HepG2 (cell line): ENCODE measurements around the gene CPT1B. TPM values are rescaled to one million over a fixed set of nuclear protein-coding genes. Genes with fewer than 3 reads are reported as not detected.

Experiments used
- AGO1 ChIP-seq: fragments of 200-400 bp; formaldehyde crosslinking; IDR thresholded peaks from 2 replicates; pipeline ENCODE4 v1.6.1; 2017; ENCODE audit warnings: mild to moderate bottlenecking, low read depth, low read length, moderate library complexity; ENCODE audit not compliant: poor library complexity, severe bottlenecking
- FOXK1 ChIP-seq: sonication (generic); formaldehyde crosslinking; IDR thresholded peaks from 2 replicates; pipeline ENCODE4 v1.4.0; 2020; ENCODE audit warnings: low read depth, missing genetic modification reagents, borderline replicate concordance
- KDM4B ChIP-seq: sonication (generic); formaldehyde crosslinking; IDR thresholded peaks from 2 replicates; pipeline ENCODE4 v1.4.0; 2020; ENCODE audit warnings: missing genetic modification reagents
- KLF15 ChIP-seq: sonication (generic); formaldehyde crosslinking; IDR thresholded peaks from 2 replicates; pipeline ENCODE4 v1.8.1; 2023; ENCODE audit warnings: borderline replicate concordance, mild to moderate bottlenecking, inconsistent platforms, missing genetic modification reagents, mixed read lengths
- MAFF ChIP-seq: IDR thresholded peaks from 2 replicates; pipeline ENCODE4 v1.6.1; 2011; ENCODE audit warnings: low read depth, low read length, improper control_type of control experiment
- NFKBIZ ChIP-seq: IDR thresholded peaks from 2 replicates; pipeline ENCODE4 v1.6.1; 2018; ENCODE audit warnings: missing genetic modification reagents, missing compliant biosample characterization
- NFRKB ChIP-seq: fragments of 450-650 bp; IDR thresholded peaks from 2 replicates; pipeline ENCODE4 v1.6.1; 2017
- NONO ChIP-seq, 2 experiments: fragments of 450-650 bp in 1 of 2; sonication (generic) in 1 of 2; formaldehyde crosslinking in 1 of 2; IDR thresholded peaks in 1 of 2; conservative IDR thresholded peaks in 1 of 2; 2 replicates each; pipeline versions ENCODE4 v1.6.1 to v1.8.0; 2017 to 2022; ENCODE audit warnings: mild to moderate bottlenecking in 1 of 2, missing genetic modification reagents in 1 of 2, moderate library complexity in 1 of 2
- SAP130 ChIP-seq: IDR thresholded peaks from 2 replicates; pipeline ENCODE4 v1.6.1; 2016; ENCODE audit warnings: low read depth
- SIN3A ChIP-seq: IDR thresholded peaks from 2 replicates; pipeline ENCODE4 v1.6.1; 2011; ENCODE audit warnings: low read depth, mild to moderate bottlenecking, control low read depth, low read length, borderline replicate concordance
- TEAD3 ChIP-seq: optimal IDR thresholded peaks from 2 replicates; pipeline ENCODE3; 2016; ENCODE audit warnings: borderline replicate concordance
- THAP11 ChIP-seq: IDR thresholded peaks from 2 replicates; pipeline ENCODE4 v1.6.1; 2016; ENCODE audit warnings: missing biosample characterization, missing genetic modification reagents
- YEATS2 ChIP-seq: sonication (generic); formaldehyde crosslinking; IDR thresholded peaks from 2 replicates; pipeline ENCODE4 v1.4.0; 2020; ENCODE audit warnings: missing genetic modification reagents, borderline replicate concordance
- ZNF263 ChIP-seq: sonication (generic); formaldehyde crosslinking; IDR thresholded peaks from 2 replicates; pipeline ENCODE4 v1.4.0; 2020; ENCODE audit warnings: missing genetic modification reagents
- ZNF510 ChIP-seq: sonication (generic); formaldehyde crosslinking; IDR thresholded peaks from 2 replicates; pipeline ENCODE4 v1.4.0; 2020; ENCODE audit warnings: low read depth, mild to moderate bottlenecking, missing genetic modification reagents
- ZNF577 ChIP-seq: sonication (generic); formaldehyde crosslinking; IDR thresholded peaks from 2 replicates; pipeline ENCODE4 v1.4.0; 2020; ENCODE audit warnings: mild to moderate bottlenecking, low read depth, missing genetic modification reagents, borderline replicate concordance
- ZNF761 ChIP-seq: sonication (generic); formaldehyde crosslinking; conservative IDR thresholded peaks from 2 replicates; pipeline ENCODE4 v1.4.0; 2020; ENCODE audit warnings: mild to moderate bottlenecking, missing genetic modification reagents
- ZNF776 ChIP-seq: sonication (generic); formaldehyde crosslinking; IDR thresholded peaks from 2 replicates; pipeline ENCODE4 v1.4.0; 2020; ENCODE audit warnings: mild to moderate bottlenecking, missing genetic modification reagents
- ZNF790 ChIP-seq: sonication (generic); formaldehyde crosslinking; IDR thresholded peaks from 2 replicates; pipeline ENCODE4 v1.8.0; 2022; ENCODE audit warnings: missing genetic modification reagents, mild to moderate bottlenecking, borderline replicate concordance
- ZZZ3 ChIP-seq: sonication (generic); formaldehyde crosslinking; IDR thresholded peaks from 2 replicates; pipeline ENCODE4 v1.4.0; 2020; ENCODE audit warnings: missing genetic modification reagents, mild to moderate bottlenecking, borderline replicate concordance
- polyA plus RNA-seq, 8 experiments: library from polyadenylated mRNA; depleted of rRNA in 3 of 8; stranded (reverse) in 7 of 8; unstranded in 1 of 8; fragments of >200 nt; fragmentation: Illumina TruSeq in 4 of 8; extraction: Trizol in 4 of 8; gene quantifications; 2 replicates each; pipeline versions ENCODE4 v1.2.1 to v1.2.3, GENCODE V29; 2011 to 2016; ENCODE audit warnings: low read depth in 4 of 8, missing spikeins in 1 of 8, mixed read lengths in 1 of 8; ENCODE audit not compliant: insufficient read depth in 1 of 8
- total RNA-seq, 5 experiments: library from RNA; depleted of rRNA; stranded (reverse); fragments of >200 nt; fragmentation: Illumina TruSeq; extraction: Trizol; gene quantifications; 2 replicates each; pipeline ENCODE4 v1.2.3, GENCODE V29; 2016; ENCODE audit warnings: low read depth in 1 of 5
- TF ChIP-seq, protein P1 (sequence below): sonication (generic); formaldehyde crosslinking; IDR thresholded peaks from 2 replicates; pipeline ENCODE4 v1.4.0; 2020; ENCODE audit warnings: low read depth, mild to moderate bottlenecking, missing genetic modification reagents
- TF ChIP-seq, protein P2 (sequence below): sonication (generic); formaldehyde crosslinking; IDR thresholded peaks from 2 replicates; pipeline ENCODE4 v1.4.0; 2020; ENCODE audit warnings: missing genetic modification reagents
- TF ChIP-seq, protein P3 (sequence below): IDR thresholded peaks from 2 replicates; pipeline ENCODE4 v1.6.1; 2016; ENCODE audit warnings: mild to moderate bottlenecking
- TF ChIP-seq, protein P4 (sequence below): sonication (generic); formaldehyde crosslinking; IDR thresholded peaks from 2 replicates; pipeline ENCODE4 v1.5.0; 2020; ENCODE audit warnings: missing genetic modification reagents

Gene CPT1B
- total and polyA plus RNA-seq, 2 of the 13 experiments (the other 11 are each of a cell fraction or from before 2014, with no cell fraction given), result 9.2 to 19.5 TPM

DNA sequence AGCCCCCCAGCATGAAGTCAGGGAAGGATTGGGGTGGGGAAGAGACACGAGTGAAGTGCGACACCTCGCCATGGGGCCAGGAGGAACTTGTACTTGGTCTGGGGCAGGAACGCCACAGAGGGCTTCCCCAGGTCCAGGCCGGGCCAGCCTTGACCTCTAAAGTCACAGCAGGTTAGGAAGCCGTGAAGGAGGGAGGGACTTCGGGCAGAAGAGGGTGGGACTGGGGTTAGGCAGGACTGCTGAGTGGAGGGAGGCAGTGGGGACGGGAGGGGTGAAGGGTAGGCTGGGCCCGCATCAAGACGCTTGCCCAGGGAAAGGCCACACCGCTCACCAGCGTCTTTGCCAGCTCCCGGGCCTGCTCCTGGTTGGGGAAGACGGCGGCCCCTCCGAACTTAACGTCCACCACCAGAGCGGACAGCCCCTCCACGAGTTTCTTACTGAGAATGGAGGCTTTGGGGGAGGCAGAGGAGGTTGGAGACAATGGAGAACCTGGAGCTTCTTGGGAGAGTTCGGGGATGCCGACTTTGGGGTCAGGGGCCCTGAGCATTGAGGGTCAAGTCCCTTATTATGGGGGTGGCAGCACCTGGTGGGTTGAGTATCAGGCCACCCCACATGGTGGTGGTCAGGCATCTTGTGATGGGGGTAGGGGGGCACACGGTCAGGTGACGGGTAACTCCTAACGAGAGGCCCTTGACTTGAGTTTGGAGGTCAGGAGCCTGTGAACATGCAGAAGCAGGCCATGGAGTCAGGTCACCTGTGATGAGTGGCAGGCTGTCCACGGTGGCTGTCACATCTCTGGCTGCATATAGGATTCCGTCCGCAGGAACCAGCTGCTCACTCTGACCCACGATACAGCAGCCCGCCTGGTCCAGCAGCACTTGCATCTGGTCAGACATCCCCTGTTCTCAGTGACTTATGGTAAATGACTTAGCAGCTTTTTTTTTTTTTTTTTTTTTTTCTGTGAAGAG, 51.1 kb downstream of the CPT1B start (continued):
- TF ChIP-seq MAFF (no peak), YEATS2 (no peak), NFKBIZ (CRISPR knock-in tag) (no peak), ZZZ3 (peak; percentile 80; the same call in 1 of the 2 replicates), ZNF790 (CRISPR knock-in tag) (no peak), SAP130 (CRISPR knock-in tag) (peak; percentile 78), FOXK1 (CRISPR knock-in tag) (no peak), ZNF510 (no peak), ZNF263 (CRISPR knock-in tag) (no peak), ZNF577 (CRISPR knock-in tag) (no peak), TEAD3 (CRISPR knock-in tag) (peak; percentile 59), SIN3A (no peak), THAP11 (CRISPR knock-in tag) (peak; percentile 51; the same call in 1 of the 2 replicates), KLF15 (CRISPR knock-in tag) (0 out of 2 replicates have a peak, but pooled peaks have one; percentile 26), ZNF761 (CRISPR knock-in tag) (peak; percentile 50; the same call in 1 of the 2 replicates), NONO (IDR thresholded peaks at IDR 0.05) (no peak), NONO (CRISPR knock-in tag; conservative IDR thresholded peaks at IDR 0.05) (no peak; the same call in 1 of the 2 replicates), ZNF776 (CRISPR knock-in tag) (no peak), AGO1 (peak; percentile 92), KDM4B (CRISPR knock-in tag) (0 out of 2 replicates have a peak, but pooled peaks have one; percentile 45), NFRKB (no peak)
- TF ChIP-seq, protein P1, sequence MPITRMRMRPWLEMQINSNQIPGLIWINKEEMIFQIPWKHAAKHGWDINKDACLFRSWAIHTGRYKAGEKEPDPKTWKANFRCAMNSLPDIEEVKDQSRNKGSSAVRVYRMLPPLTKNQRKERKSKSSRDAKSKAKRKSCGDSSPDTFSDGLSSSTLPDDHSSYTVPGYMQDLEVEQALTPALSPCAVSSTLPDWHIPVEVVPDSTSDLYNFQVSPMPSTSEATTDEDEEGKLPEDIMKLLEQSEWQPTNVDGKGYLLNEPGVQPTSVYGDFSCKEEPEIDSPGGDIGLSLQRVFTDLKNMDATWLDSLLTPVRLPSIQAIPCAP (CRISPR knock-in tag), result no peak
- TF ChIP-seq, protein P2, sequence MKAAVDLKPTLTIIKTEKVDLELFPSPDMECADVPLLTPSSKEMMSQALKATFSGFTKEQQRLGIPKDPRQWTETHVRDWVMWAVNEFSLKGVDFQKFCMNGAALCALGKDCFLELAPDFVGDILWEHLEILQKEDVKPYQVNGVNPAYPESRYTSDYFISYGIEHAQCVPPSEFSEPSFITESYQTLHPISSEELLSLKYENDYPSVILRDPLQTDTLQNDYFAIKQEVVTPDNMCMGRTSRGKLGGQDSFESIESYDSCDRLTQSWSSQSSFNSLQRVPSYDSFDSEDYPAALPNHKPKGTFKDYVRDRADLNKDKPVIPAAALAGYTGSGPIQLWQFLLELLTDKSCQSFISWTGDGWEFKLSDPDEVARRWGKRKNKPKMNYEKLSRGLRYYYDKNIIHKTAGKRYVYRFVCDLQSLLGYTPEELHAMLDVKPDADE (CRISPR knock-in tag), result no peak
- TF ChIP-seq, protein P3, sequence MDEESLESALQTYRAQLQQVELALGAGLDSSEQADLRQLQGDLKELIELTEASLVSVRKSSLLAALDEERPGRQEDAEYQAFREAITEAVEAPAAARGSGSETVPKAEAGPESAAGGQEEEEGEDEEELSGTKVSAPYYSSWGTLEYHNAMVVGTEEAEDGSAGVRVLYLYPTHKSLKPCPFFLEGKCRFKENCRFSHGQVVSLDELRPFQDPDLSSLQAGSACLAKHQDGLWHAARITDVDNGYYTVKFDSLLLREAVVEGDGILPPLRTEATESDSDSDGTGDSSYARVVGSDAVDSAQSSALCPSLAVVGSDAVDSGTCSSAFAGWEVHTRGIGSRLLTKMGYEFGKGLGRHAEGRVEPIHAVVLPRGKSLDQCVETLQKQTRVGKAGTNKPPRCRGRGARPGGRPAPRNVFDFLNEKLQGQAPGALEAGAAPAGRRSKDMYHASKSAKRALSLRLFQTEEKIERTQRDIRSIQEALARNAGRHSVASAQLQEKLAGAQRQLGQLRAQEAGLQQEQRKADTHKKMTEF (CRISPR knock-in tag), result 0 out of 2 replicates have a peak, but pooled peaks have one; percentile 18
- TF ChIP-seq, protein P4, sequence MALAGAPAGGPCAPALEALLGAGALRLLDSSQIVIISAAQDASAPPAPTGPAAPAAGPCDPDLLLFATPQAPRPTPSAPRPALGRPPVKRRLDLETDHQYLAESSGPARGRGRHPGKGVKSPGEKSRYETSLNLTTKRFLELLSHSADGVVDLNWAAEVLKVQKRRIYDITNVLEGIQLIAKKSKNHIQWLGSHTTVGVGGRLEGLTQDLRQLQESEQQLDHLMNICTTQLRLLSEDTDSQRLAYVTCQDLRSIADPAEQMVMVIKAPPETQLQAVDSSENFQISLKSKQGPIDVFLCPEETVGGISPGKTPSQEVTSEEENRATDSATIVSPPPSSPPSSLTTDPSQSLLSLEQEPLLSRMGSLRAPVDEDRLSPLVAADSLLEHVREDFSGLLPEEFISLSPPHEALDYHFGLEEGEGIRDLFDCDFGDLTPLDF (CRISPR knock-in tag), result no peak
